Vagina (tissue), 2 donors: ENCODE data around the gene MCTP2.

ENCODE experiments used
- CTCF ChIP-seq, 3 experiments: fragments of 450-650 bp in 2 of 3; fragments of 200-600 bp in 1 of 3; sonication (generic) in 1 of 3; IDR thresholded peaks; one replicate each; pipeline ENCODE4 v1.5.1; 2017 to 2019; ENCODE audit warnings: antibody characterized with exemption in 3 of 3, mild to moderate bottlenecking in 2 of 3, moderate library complexity in 2 of 3
- POLR2AphosphoS5 ChIP-seq, 2 donors: sonication (generic); formaldehyde crosslinking; IDR thresholded peaks; one replicate each; pipeline ENCODE4 v1.9.0; 2017; ENCODE audit warnings: antibody characterized with exemption in 2 of 2, mild to moderate bottlenecking in 2 of 2, low read depth in 1 of 2; ENCODE audit not compliant: insufficient read depth in 1 of 2

- TF ChIP-seq CTCF (IDR thresholded peaks at IDR 0.05) (peak; percentile 74 to 92 (median 84)), POLR2AphosphoS5 (IDR thresholded peaks at IDR 0.05; ENCODE audit: insufficient read depth in 1 of 2, low read depth in 1 of 2) (no peak)
Measured at GRCh38 chr15:94324117-94324826, 92.9 kb downstream of the MCTP2 start.
